Stimulated activated CD8-positive, alpha-beta memory T cell treated with anti-CD3 and anti-CD28 coated beads, Interleukin-7, amount 100 ng/mL, for 1 hour (primary cell): ENCODE measurements around the gene PTPRE.

ENCODE experiments used
- DNase-seq, 2 donors: peaks; one replicate each; pipeline ENCODE4 v3.0.0-alpha.2; 2020; ENCODE audit warnings: low read depth in 2 of 2

Gene PTPRE

GRCh38 chr10:128046156-128046952 lies 139.5 kb downstream of the PTPRE start:
- no peak for DNase-seq

- no peak for DNase-seq
Observed at GRCh38 chr10:128046953-128047290, 140.0 kb downstream of the PTPRE start.

DNA sequence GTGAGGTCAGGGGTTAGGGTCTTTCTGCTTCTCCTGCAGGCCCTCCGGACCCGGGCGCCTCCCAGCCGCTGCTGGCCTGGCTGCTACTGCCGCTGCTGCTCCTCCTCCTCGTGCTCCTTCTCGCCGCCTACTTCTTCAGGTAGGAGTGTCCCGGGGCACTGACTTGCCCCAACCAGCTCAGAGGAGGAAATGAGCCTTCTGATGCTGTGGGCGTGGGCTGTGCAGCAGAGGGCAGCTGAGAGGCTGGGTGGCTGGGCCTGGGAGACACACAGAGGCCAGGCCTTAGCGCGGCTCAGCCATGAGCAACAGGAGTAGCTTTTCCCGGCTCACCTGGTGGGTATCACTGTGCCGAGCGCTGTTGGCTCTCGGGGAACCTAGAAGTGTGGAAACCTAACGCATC lies 140.4 kb downstream of the PTPRE start:
- DNase-seq, result peak; percentile 57 to 59

GRCh38 chr10:128047991-128048818 lies 141.3 kb downstream of the PTPRE start:
- DNase-seq, result no peak

DNA sequence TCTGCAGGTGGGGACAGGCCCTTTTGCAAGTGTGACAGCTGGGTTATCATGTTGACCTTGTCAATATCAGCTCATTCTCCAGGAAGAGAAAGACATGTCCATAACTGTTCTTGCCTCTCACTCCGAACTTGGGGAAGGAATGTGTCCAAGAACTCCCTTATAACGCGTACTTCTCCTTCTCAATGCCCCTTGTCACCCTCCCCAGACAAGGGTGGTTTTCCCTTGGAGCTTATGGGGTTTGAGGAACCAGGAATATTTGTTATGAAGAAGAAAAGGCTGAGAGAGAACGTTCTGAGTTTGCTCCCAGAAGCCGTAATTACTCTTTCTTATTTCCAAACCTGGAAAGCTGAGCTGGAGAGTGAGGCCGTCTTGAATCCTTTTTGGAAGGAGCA lies 141.9 kb downstream of the PTPRE start:
- no peak for DNase-seq

DNA sequence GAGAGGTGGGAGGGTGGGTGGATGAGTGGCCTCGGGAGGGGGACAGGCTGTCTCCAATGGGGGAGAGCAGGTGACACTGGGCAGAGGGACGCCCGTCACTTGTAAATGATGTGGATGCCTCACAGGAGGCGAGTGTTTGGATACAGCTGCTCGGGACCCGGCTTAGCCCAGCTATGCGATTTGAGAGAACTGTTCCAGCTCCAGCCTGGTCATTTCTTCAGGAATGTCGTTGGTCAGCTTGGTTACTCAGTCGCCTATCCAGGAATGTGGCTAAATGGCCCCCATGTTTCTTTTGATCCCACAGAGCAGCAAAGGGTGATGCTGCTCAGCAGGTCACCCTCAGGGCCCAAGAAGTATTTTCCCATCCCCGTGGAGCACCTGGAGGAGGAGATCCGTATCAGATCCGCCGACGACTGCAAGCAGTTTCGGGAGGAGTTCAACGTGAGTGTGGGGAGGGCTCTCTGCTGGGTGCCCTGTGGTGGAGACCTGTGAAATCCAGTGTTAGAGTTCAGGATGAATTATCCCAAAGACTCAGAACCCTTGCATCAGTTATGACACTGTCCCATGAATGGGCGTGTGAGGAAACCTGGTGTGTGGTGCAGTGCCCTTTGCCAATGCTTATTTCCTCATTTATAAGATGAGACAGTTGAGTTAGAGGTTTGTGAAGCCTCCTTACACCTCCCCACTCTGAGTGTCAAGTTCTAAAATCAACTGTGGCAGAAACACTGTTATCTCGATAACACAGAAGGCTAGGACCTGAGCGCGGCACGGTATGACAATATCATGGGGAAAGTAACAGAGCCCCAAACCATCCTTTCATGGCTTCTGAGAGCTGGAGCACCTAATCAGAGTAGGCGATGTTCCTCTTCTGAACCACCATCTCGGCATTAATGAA lies 142.6 kb downstream of the PTPRE start:
- DNase-seq, result no peak

DNA sequence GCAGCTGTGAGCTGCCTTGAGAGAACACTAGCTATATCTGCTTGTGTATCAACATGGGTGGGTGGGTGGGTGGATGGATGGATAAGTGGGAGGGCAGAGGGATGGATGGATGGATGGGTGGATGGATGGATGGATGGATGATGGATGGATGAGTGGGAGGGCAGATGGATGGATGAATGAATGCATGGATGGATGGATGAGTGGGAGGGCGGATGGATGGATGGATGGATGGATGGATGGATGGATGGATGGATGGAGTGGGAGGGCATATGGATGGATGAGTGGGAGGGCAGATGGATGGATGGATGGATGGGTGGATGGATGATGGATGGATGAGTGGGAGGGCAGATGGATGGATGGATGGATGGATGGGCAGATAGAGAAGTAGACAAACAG lies 143.2 kb downstream of the PTPRE start:
- no peak for DNase-seq

- no peak for DNase-seq
Observed at GRCh38 chr10:128050936-128051335, 144.0 kb downstream of the PTPRE start.

DNA sequence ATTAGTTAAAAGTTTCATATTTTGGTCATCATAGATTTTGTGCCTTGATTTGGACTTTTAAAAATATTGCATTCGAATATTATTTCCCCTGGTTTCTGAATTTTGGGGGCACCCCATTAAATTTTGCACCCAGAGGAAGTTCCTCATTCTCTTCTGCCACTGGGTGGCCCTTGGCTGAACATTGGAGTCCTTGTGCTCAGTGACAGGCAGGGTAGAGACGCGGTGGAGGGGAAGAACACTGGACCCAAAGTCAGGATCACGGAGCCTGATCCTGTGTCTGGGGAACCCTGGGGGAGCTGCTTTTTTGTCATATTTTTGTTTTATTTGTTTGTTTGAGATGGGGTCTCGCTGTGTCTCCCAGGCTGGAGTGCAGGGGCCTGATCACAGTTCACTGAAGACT lies 144.6 kb downstream of the PTPRE start:
- DNase-seq, result no peak

DNA sequence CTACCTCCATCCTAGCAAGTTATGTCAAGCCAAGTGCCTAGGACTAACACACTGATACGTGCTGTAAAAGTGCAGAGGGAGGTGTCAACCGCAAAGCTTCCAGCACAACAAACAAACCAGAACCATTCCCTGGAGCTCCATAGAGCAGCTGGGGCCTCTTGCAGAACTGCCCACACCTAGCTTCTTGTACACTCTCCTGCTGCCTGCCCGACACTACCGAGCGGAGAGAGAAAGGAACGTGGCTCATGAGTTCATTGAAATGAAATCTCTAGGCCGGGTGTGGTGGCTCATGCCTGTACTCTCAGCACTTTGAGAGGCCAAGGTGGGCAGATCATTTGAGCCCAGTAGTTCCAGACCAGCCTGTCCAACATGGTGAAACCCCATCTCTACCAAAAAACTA lies 145.8 kb downstream of the PTPRE start:
- no peak for DNase-seq

DNA sequence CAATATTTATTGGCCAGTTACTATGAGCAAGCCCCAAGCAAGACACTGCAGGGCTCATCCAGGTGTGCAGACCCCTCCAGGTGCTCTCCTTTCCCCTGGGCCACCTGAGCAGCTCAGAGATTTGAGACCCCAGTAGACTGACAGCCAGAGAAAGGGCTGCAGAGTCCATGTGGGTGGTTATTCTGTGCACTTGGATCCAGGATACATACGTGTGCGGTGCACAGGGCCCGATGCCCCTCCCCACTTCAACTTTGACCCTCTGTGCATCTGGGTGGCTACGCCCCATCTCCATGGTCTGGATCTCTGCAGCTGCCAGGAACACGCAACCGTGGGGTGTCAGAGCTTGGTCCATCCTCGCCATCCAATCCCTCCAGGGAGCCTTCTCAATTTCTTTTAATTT lies 146.5 kb downstream of the PTPRE start:
- DNase-seq, result no peak

- no peak for DNase-seq
Observed at GRCh38 chr10:128054163-128054970, 147.5 kb downstream of the PTPRE start.

DNA sequence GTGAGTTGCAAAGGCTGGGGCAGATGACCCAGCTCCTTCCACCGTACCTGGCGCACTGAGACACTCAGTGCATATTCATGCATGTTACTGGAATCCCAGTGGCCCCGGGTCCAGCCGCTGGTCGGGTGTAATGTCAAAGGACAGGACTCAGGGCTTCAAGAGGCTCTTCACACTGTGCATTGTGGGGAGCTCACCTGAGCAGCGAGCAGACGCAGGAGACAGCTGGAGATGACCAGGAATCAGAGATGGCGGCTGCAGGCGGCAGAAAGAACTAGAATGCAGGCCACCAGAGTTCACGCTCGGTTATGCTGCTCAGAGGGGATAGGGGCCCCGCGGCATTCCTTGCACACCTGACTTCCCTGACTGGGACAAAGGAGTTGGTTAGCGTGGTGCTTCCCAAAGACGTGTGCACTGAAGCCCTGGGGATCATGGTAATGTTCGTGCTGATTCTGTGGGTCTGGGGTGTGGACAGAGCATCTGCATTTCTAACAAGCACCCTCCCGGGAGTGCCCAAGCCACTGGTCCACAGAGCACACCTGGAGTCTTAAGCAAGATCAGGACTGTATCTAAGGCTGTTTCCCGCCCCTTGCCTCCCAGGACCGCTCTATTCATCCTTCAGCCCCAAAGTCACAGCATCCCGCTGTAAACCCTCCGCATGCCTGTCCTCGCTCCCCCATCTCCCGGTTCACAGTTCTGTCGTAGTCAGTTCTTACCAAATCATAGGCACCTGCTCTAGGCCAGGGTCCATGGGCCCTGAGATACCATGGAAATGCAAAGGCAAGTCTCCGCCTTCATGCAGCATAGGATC lies 148.4 kb downstream of the PTPRE start:
- DNase-seq, result no peak

- DNase-seq, result no peak
Observed at GRCh38 chr10:128056303-128057050, 149.6 kb downstream of the PTPRE start.

DNA sequence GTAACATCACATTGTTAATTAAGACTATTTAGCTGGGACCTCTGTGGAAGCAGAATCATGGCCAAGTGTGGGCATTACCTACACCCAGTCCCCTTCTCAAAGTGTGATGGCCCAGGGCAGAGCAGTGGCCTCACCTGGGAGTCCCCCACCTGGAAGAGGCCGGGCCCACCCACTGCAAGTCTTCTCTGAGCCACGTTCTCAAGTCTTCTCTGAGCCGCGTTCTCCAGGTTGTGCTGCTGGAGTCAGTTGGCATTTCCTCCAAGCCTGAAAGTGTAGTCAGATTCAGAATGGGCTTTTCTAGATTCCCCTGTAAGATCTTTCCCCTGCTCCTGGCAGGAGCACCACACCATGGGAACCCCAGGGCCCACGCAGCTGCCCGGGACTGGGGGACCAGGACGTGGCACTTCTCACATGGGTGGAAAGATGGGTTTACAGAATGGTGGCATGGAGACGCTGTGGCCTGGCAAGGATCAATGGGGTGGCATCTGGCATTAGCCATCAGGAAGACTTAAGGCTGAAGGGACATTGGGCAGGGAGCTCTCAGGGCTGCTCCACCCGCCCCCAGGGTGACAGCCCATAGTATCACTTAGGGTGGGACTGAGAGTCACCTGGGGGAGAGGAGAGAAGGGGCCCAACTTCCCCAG lies 151.3 kb downstream of the PTPRE start:
- DNase-seq, result no peak

GRCh38 chr10:128058750-128059134 lies 151.8 kb downstream of the PTPRE start:
- no peak for DNase-seq

DNA sequence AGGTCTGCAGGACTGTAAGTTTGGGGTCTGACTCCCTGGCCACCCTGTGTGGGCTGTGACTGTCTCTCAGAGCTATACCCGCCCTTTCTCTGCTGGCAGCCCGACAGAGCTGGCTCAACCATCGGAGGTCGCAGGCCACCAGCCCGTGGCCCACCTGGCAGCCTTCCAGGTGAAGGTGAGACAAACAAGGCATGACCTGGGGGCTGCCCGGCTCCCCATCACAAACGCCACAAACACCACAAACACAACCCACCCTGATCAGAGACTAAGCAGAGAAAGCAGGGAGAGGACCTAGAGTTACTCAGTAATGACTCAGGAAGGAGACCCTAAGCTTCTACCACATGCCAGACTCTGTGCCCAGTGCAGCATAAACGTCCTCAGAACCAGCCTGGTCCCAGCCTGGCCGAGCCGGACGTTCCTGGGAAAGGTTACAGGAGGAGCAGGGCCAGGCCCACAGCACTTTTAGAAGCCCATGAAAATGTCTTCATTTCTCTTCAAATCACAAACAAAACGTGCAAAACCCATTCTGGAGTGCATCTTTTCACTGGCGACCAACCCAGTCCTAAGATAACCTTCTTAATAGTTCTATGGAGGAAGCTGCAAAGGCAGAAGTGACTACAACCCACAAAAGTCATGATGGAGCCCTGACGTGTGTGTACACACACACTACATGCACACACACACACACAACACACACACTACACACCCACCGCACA lies 152.5 kb downstream of the PTPRE start:
- DNase-seq, result no peak

DNA sequence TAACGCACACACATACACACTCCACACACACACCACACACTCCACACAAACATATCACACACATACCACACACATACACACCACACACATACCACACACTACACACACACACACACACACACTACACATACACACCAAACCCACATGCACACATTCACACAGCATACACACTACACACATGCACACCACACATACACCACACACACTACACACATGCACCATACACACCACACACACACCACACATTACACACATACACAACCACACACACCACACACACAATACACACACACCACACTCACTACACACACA lies 153.0 kb downstream of the PTPRE start:
- no peak for DNase-seq
